Pancreas (tissue), 10 donors: ENCODE data around the gene TBL1Y. TPM values are rescaled to one million over a fixed set of nuclear protein-coding genes. Genes with fewer than 3 reads are reported as not detected.

Experiments used
- ATAC-seq, 4 donors: fragments of 200-7000 bp; cut with Tn5 transposase; one replicate each; pipeline versions ENCODE4 v1.8.0 to v1.9.1; 2020; ENCODE audit warnings: mild to moderate bottlenecking in 4 of 4, moderate library complexity in 4 of 4
- DNase-seq, 6 donors: peaks; one replicate each; pipeline ENCODE4 v3.0.0-alpha.2; 2020
- FAIRE-seq: peaks from 2 replicates; lab custom pipeline; 2012; peaks lifted over from hg19 to GRCh38; lab: Jason Lieb, UNC
- H3K27ac ChIP-seq, 4 donors: fragments of 200-600 bp; sonication (generic); 1 replicate in 3 of 4; 2 replicates in 1 of 4; pipeline versions ENCODE4 v1.5.0 to v1.8.0; 2020
- H3K27me3 ChIP-seq, 4 donors: fragments of 200-600 bp; one replicate each; pipeline ENCODE4 v1.8.0; 2021
- H3K36me3 ChIP-seq, 3 donors: fragments of 200-600 bp; sonication (generic) in 1 of 3; one replicate each; pipeline versions ENCODE4 v1.5.0 to v1.8.0; 2020 to 2021
- H3K4me1 ChIP-seq, 3 donors: fragments of 200-600 bp; one replicate each; pipeline ENCODE4 v1.8.0; 2021
- H3K4me3 ChIP-seq, 4 donors: fragments of 200-600 bp; sonication (generic) in 2 of 4; one replicate each; pipeline versions ENCODE4 v1.5.0 to v1.8.0; 2020 to 2021
- H3K9me3 ChIP-seq, 4 donors: fragments of 200-600 bp; one replicate each; pipeline ENCODE4 v1.8.0; 2021
- CTCF ChIP-seq, 4 donors: fragments of 200-600 bp; sonication (generic) in 3 of 4; IDR thresholded peaks; one replicate each; pipeline versions ENCODE4 v1.5.0 to v1.8.0; 2021; ENCODE audit warnings: antibody characterized with exemption in 4 of 4
- WGBS, 2 donors: extraction: QIAGEN DNeasy Blood & Tissue Kit; methylation state at CpG; one replicate each; pipeline ENCODE4 v1.1.7; 2013; 5-methylcytosine and 5-hydroxymethylcytosine counted together
- intact Hi-C, 3 donors: fragments of 100-400 bp; cut with DNase I; formaldehyde crosslinking; loops; one replicate each; pipeline versions ENCODE4 v1.11.1 to v1.14.2; 2022
- polyA plus RNA-seq, 2 donors: library from polyadenylated mRNA; stranded (reverse); fragments of 200-250 nt; gene quantifications; one replicate each; pipeline ENCODE4 v1.2.3, GENCODE V29; 2013
- total RNA-seq, 6 donors: library from RNA; stranded (reverse); fragmentation: NEBNext Ultra II Directional in 4 of 6; extraction: Animal tissue kit (Norgen Biotek cat#: 25700) in 4 of 6; gene quantifications; one replicate each; pipeline versions ENCODE4 v1.2.1 to v1.2.4, GENCODE V29; 2021 to 2023
- donor health status: healthy with polysubstance abuse.
- donor health status: DM: no; HTN: no; CAD: no; lungs with moderate emphysema.
- donor health status: DM: no; HTN: no; CAD: no.
- donor health status: control.
- donor health status: control.
- donor health status: Bipolar disorder and iron deficiency.
- donor health status: DM: yes; HTN: yes; CAD: no.
- donor health status: DM: no; HTN: no; CAD: no.
- donor health status: DM: no; HTN: no; CAD: no.
- donor health status: DM: yes; HTN: yes; CAD: no.

Gene TBL1Y
- total and polyA plus RNA-seq, 8 donors = 0.38 to 1.1 TPM; not detected in 6

- H3K27me3 ChIP-seq = no peaks in the 10 kb centered on the region
- no peak for TF ChIP-seq CTCF (IDR thresholded peaks at IDR 0.05)
- WGBS, 2 donors = 97% methylated on average over 1 of the region's 1 CpG; no CpG with 5 or more reads in 1 of the 2 donors
- no peak overlapping the region for H3K4me3 ChIP-seq
- no peak for FAIRE-seq
- no peak for DNase-seq
- no peaks in the 10 kb centered on the region for H3K9me3 ChIP-seq
- H3K4me1 ChIP-seq = no peaks in the 10 kb centered on the region
- intact Hi-C loops = no loop called here
- H3K36me3 ChIP-seq = no peaks in the 10 kb centered on the region
- H3K27ac ChIP-seq = no peak overlapping the region
- ATAC-seq = no peak
Observed at GRCh38 chrY:6987811-6988210, 77.3 kb downstream of the TBL1Y start.

GRCh38 chrY:6989886-6990620 is 79.6 kb downstream of the TBL1Y start:
- Histone ChIP-seq H3K4me3 (no peak overlapping the region), H3K27me3 (no peaks in the 10 kb centered on the region), H3K4me1 (no peaks in the 10 kb centered on the region), H3K27ac (no peak overlapping the region), H3K36me3 (no peaks in the 10 kb centered on the region), H3K9me3 (no peaks in the 10 kb centered on the region)
- WGBS, 2 donors = 91% methylated on average over 6 of the region's 6 CpGs; no CpG with 5 or more reads in 1 of the 2 donors
- intact Hi-C loops = no loop called here
- FAIRE-seq (no peak), DNase-seq (no peak), ATAC-seq (no peak)
- TF ChIP-seq CTCF (IDR thresholded peaks at IDR 0.05) = no peak

- intact Hi-C loops = no loop called here
- Histone ChIP-seq H3K9me3 (no peaks in the 10 kb centered on the region), H3K27me3 (no peaks in the 10 kb centered on the region), H3K4me3 (no peak overlapping the region), H3K36me3 (no peaks in the 10 kb centered on the region), H3K4me1 (no peaks in the 10 kb centered on the region), H3K27ac (no peak overlapping the region)
- DNase-seq = no peak
- no peak for TF ChIP-seq CTCF (IDR thresholded peaks at IDR 0.05)
- WGBS, 2 donors = 72% methylated on average over 3 of the region's 3 CpGs; no CpG with 5 or more reads in 1 of the 2 donors
- FAIRE-seq = no peak
- no peak for ATAC-seq
Observed at GRCh38 chrY:6992041-6992440, 81.5 kb downstream of the TBL1Y start.

GRCh38 chrY:6995987-6996386 is 85.5 kb downstream of the TBL1Y start:
- FAIRE-seq = no peak
- intact Hi-C loops = no loop called here
- no peaks in the 10 kb centered on the region for H3K27me3 ChIP-seq
- no peaks in the 10 kb centered on the region for H3K4me1 ChIP-seq
- no peak overlapping the region for H3K4me3 ChIP-seq
- H3K9me3 ChIP-seq = no peaks in the 10 kb centered on the region
- WGBS, 2 donors = 17% methylated on average over 4 of the region's 4 CpGs; no CpG with 5 or more reads in 1 of the 2 donors
- no peak for TF ChIP-seq CTCF (IDR thresholded peaks at IDR 0.05)
- H3K36me3 ChIP-seq = no peaks in the 10 kb centered on the region
- no peak for DNase-seq
- no peak for ATAC-seq
- H3K27ac ChIP-seq = no peak overlapping the region

- Histone ChIP-seq H3K4me1 (no peaks in the 10 kb centered on the region), H3K27ac (no peak overlapping the region), H3K36me3 (no peaks in the 10 kb centered on the region), H3K27me3 (no peaks in the 10 kb centered on the region), H3K9me3 (no peaks in the 10 kb centered on the region), H3K4me3 (no peak overlapping the region)
- DNase-seq (no peak), ATAC-seq (no peak), FAIRE-seq (no peak)
- intact Hi-C loops = no loop called here
- no peak for TF ChIP-seq CTCF (IDR thresholded peaks at IDR 0.05)
- WGBS, 2 donors = 49% methylated on average over 1 of the region's 1 CpG; no CpG with 5 or more reads in 1 of the 2 donors
Observed at GRCh38 chrY:6997503-6998066, 87.1 kb downstream of the TBL1Y start.
